Ovary (tissue), 3 donors: ENCODE measurements around the gene ZFYVE26.

ENCODE experiments used
- EP300 ChIP-seq: sonication (generic); formaldehyde crosslinking; IDR thresholded peaks from one replicate; pipeline ENCODE4 v1.6.1; 2017; ENCODE audit warnings: antibody characterized with exemption
- POLR2A ChIP-seq: fragments of 450-650 bp; IDR thresholded peaks from one replicate; pipeline ENCODE4 v1.6.1; 2017; ENCODE audit warnings: antibody characterized with exemption, mild to moderate bottlenecking, moderate library complexity
- TF ChIP-seq, protein P1 (sequence below), 3 donors: fragments of 450-650 bp in 2 of 3; fragments of 200-600 bp in 1 of 3; IDR thresholded peaks; one replicate each; pipeline versions ENCODE4 v1.5.1 to v1.8.0; 2016 to 2022; ENCODE audit warnings: antibody characterized with exemption in 3 of 3, mild to moderate bottlenecking in 1 of 3
- donor health status: DM: no; HTN: no; CAD: no.

DNA sequence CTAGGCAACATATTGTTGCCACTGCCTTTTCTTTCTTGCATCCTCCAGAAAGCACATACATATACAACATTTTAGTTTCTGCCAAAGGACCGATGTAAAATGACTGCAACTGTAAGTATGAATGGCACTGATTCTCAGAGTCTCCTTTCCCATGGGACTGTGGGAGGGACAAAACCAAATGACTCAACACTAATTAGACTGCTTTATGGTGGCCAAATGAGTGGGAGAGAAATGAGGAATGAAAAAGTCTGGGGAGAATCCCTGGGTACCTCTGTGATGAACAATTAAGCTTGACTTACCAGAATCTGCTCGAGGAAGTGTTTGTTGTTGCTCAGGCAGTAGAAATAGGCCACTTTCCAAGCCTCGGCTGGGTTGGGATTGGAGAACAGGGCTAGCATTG is 10.1 kb downstream of the ZFYVE26 start:
- TF ChIP-seq, protein P1, sequence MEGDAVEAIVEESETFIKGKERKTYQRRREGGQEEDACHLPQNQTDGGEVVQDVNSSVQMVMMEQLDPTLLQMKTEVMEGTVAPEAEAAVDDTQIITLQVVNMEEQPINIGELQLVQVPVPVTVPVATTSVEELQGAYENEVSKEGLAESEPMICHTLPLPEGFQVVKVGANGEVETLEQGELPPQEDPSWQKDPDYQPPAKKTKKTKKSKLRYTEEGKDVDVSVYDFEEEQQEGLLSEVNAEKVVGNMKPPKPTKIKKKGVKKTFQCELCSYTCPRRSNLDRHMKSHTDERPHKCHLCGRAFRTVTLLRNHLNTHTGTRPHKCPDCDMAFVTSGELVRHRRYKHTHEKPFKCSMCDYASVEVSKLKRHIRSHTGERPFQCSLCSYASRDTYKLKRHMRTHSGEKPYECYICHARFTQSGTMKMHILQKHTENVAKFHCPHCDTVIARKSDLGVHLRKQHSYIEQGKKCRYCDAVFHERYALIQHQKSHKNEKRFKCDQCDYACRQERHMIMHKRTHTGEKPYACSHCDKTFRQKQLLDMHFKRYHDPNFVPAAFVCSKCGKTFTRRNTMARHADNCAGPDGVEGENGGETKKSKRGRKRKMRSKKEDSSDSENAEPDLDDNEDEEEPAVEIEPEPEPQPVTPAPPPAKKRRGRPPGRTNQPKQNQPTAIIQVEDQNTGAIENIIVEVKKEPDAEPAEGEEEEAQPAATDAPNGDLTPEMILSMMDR (IDR thresholded peaks at IDR 0.05) = no peak
- no peak for TF ChIP-seq POLR2A
- TF ChIP-seq EP300 = no peak
